Muscle layer of duodenum (tissue), 2 donors: ENCODE results near the gene WDR4.
"Not testable (repeated sequence)": the region's sequence is repeated elsewhere in the genome, so short reads cannot be mapped to it uniquely, and the experiment has no call there.

Experiments used
- H3K27ac ChIP-seq: one replicate; pipeline ENCODE4 v1.7.0; 2013; ENCODE audit warnings: mild to moderate bottlenecking, low read length
- H3K27me3 ChIP-seq: one replicate; pipeline ENCODE4 v1.7.0; 2013; ENCODE audit warnings: low read depth, mild to moderate bottlenecking, control low read depth, low read length
- H3K36me3 ChIP-seq, 2 donors: one replicate each; pipeline ENCODE4 v1.7.0; 2013; ENCODE audit warnings: low read length in 2 of 2, control low read depth in 1 of 2, mild to moderate bottlenecking in 1 of 2; ENCODE audit not compliant: insufficient read depth in 2 of 2, control insufficient read depth in 1 of 2
- H3K4me1 ChIP-seq, 2 donors: one replicate each; pipeline ENCODE4 v1.7.0; 2013; ENCODE audit warnings: low read length in 2 of 2, mild to moderate bottlenecking in 2 of 2, control low read depth in 1 of 2, moderate library complexity in 1 of 2; ENCODE audit not compliant: insufficient read depth in 2 of 2, control insufficient read depth in 1 of 2
- H3K4me3 ChIP-seq, 2 donors: one replicate each; pipeline ENCODE4 v1.7.0; 2013; ENCODE audit warnings: low read length in 2 of 2, low read depth in 1 of 2, mild to moderate bottlenecking in 1 of 2
- H3K9me3 ChIP-seq, 2 donors: one replicate each; pipeline ENCODE4 v1.7.0; 2013; ENCODE audit warnings: low read length in 2 of 2, control low read depth in 1 of 2, mild to moderate bottlenecking in 1 of 2; ENCODE audit not compliant: control insufficient read depth in 1 of 2
- donor health status: healthy.

Gene WDR4

DNA sequence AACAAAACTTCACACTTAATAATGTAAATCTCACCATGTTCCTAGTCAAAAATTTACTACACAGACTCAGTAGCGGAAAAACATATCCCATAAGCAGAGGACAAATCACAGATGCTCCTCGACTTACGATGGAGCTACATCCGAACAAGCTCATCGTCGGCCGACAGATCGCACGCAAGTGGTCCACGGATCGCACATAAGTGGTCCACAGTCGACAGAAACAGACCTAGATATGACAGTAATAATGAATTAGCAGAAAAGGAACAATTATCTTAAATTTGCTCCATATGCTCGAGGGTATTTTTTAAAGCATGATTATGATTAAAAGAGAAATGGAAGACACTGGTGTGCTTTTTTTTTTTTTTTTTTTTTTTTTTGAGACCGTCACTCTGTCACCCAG, 36.3 kb downstream of the WDR4 start:
- Histone ChIP-seq H3K27ac (no peak overlapping the region), H3K36me3 (peaks cover 31 to 61% of the 10 kb centered on the region in 2 donors), H3K4me1 (no peaks in the 10 kb centered on the region), H3K9me3 (no peaks in the 10 kb centered on the region), H3K4me3 (no peak overlapping the region), H3K27me3 (no peaks in the 10 kb centered on the region)

DNA sequence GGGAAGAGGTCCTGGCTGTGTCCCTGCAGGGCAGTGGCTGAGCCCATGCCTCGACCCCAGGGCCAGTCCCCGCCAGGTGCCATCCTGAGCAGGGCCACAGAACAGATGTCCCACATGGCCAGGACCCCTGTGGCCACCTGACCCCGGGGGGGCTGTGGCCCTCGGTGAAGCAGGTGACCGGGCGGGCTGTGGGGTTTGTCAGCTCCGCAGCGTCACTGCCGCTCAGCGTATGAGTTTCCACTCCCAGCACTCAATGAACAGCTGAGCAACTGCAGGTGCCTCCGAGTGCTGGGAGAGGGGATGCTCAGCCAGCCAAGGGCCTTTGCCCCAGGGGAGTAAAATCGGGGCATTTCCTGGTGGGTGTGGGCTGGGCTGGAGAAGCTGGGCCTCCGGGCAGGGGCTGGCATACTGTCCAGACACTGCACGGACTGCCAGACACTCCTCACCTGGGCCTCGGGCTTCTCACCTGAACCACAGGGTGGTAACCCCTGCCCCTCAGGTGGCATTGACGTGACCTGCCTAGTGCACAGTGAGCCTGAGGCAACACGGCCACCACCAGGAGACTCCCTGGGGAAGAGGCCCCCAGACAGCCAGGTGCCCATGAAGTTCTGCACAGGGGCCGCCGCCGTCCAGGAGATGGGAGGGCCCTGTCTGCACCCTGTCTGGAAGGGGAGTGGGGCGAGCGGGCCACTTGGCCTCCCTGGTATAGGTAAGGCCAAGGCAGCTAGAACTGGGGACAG, 37.3 kb downstream of the WDR4 start:
- H3K27ac ChIP-seq, H3K27me3 ChIP-seq, H3K4me3 ChIP-seq, H3K4me1 ChIP-seq, H3K9me3 ChIP-seq: not testable (repeated sequence)
- peaks cover 31 to 51% of the 10 kb centered on the region in 2 donors for H3K36me3 ChIP-seq

DNA sequence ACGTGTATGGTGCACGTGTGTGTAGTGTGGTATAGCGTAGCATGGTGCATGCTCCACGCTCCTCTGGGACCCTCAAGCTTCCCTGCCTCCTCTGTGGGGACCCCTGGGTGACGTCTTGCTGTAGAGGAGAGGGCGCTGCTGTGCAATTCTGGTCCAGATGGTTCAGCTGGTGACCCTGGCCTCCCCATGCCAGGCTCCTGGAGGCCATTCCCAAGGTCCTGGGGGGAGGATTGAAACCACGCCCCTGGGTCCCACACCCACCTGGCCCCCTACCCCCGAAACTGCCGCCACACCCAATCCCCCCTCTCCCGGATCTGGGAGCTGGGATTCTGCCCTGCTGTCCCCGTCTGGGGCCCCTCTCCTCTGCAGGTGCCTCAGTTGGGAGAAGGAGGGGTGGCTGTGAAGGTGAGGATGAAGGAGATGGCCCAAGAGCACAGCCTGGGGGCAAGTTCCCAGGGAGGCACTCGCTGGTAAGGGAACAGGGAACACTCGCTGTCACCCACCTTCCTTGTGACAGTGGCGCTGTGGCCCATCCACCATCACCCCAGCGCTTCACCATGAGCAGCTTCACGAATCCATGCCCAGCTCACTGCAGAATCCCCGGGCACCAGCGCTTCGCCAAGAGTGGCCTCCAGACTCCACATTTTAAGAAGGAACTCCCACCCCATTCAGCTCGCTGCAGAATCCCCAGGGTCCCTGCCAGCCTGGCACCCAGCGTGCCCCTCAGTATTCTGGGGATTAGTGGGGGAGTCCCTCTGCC, 38.0 kb downstream of the WDR4 start:
- no peaks in the 10 kb centered on the region for H3K9me3 ChIP-seq
- H3K27ac ChIP-seq = no peak overlapping the region
- peaks cover 31 to 47% of the 10 kb centered on the region in 2 donors for H3K36me3 ChIP-seq
- no peaks in the 10 kb centered on the region for H3K27me3 ChIP-seq
- no peaks in the 10 kb centered on the region for H3K4me1 ChIP-seq
- no peak overlapping the region for H3K4me3 ChIP-seq

DNA sequence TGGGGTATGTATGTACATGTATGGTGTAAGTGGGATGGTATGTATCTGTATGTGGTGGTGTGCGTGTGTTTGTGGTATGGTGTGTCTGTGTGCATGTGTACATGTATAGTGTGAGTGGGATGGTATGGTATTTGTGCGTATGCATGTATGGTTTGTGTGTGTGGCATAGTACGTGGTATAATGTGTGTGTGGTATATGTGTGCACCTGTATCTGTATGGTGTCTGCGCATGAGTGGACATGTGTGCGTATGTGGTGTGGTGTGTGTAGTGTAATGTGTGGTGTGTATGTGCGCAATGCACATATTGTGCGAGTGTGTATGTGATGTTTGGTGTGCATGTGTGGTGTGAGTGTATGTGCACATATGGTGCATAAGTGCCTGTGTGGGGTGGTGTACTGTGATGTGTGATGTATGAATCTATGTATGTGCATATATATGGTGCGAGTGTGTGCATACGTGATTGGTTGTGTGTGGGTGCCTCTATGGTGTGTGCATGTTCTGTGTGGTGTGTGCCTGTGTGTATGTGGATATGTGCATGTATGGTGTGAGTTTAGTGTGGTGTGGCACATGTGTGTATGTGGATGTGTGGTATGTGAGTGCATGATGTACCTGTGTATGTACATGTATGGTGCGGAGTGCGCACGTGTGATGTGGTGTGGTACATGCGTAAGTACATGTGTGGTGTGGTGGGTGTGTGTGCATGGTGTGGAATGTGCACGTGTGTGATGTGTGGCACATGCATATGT, 38.8 kb downstream of the WDR4 start:
- Histone ChIP-seq H3K4me3 (no peak overlapping the region), H3K9me3 (no peaks in the 10 kb centered on the region), H3K36me3 (peaks cover 30 to 41% of the 10 kb centered on the region in 2 donors), H3K27me3 (no peaks in the 10 kb centered on the region), H3K4me1 (no peaks in the 10 kb centered on the region), H3K27ac (no peak overlapping the region)

DNA sequence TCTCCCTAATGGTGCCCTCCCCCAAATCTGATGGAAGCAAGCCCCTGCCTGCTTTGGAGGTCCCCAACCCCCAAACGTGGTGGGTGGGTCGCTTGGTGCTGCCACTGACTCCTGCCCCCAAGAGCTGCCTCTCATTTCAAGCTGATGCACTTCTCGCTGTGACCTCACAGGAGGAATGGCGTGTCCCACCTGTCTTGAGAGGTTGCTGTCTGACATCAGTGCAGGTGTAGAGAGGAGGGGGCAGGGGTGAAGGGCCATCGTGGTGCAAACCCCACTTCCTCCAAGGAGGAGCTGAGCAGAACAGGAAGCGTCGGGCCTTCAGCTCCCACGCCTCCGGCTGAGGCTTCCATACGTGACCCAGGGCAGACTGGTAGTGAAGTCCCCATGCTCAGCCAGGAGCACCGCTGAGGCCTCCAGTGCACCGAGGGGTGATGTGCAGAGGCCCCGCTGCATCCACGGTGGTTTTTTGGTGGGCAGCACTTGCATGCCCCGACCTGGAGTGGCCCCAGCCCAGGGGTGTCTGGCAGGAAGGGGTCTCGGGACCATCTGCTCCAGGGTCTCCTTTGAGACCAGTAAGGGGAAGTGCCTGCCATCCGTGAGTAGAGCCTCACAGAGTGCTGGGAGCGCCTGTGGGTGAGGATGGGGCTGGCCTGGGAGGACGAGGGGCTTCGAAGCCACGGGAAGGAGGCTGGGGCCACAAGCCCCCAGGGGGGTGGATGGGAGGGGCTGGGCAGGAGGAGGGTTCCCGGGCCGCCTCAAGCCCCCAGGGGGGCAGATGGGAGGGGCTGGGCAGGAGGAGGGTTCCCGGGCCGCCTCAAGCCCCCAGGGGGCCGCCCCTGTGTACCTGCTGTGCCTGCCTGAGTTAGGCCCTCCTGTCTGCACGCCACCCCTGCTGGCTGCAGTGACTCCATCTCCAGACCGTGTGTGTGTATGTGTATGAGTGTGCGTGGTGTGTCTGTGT, 39.8 kb downstream of the WDR4 start:
- Histone ChIP-seq H3K36me3 (peaks cover 28 to 32% of the 10 kb centered on the region in 2 donors), H3K4me3 (no peak overlapping the region), H3K9me3 (no peaks in the 10 kb centered on the region)

DNA sequence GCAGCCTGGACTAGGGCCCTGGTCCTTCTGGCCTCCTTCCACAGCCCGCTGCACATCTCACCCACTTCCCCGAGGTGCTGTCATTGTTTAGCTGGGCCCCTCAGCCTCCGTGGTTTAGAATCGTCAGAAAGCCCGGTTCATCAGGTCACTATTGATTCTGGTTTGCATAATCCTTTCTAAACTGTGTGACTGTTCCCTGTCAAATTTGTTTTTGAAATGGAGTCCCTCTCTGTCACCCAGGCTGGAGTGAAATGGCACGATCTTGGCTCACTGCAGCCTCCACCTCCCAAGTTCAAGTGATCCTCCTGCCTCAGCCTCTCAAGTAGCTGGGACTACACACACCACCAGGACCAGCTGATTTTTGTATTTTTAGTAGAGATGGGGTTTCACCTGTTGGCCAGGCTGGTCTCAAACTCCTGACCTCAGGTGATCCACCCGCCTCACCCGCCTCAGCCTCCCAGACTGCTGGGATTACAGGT, 41.1 kb downstream of the WDR4 start:
- not testable (repeated sequence) for H3K4me3 ChIP-seq, H3K27me3 ChIP-seq, H3K4me1 ChIP-seq, H3K9me3 ChIP-seq, H3K27ac ChIP-seq
- H3K36me3 ChIP-seq = peaks cover 22 to 30% of the 10 kb centered on the region in 2 donors

More for the DNA sequence above, 39.8 kb downstream of the WDR4 start:
- Histone ChIP-seq H3K4me1 (no peaks in the 10 kb centered on the region), H3K27ac (no peak overlapping the region), H3K27me3 (no peaks in the 10 kb centered on the region)

DNA sequence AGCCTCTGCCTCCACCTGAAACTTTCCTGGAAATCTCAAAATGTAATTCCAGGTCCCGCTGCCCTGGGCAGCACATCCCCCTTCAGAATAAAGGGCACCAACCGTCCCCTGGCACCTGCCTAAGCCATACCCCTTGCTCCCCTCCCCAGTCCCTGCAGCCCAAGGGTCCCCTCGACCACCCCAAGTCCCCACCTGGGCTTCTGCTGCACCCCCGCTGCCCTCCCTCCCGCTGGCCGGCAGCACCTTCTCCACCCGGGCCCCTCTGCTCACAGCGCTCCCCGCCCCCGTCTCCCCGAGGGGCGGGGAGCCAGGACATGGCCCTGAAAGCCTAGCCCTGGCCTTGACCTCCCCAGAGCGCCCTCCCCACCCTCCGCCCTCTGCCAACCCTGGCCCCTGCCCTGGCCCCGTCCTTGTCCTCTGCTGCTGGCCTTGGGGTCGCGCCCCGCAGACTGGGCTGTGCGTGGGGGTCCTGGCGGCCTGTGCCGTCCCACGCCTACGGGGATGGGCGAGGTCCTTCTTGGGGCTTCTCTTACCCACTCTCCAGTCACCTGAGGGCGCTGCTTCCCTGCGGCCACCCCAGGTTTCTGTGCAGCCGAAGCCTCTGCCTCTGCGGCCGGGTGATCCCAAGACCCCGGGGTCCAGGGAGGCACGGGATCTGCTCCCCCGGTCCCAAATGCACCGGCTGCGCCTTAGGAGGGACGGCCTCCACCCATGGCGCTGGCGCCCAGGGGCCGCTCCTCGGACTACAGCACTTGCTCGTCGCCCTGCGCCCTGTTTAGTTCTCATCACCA, 41.7 kb downstream of the WDR4 start:
- no peaks in the 10 kb centered on the region for H3K4me1 ChIP-seq
- H3K9me3 ChIP-seq = no peaks in the 10 kb centered on the region
- no peaks in the 10 kb centered on the region for H3K27me3 ChIP-seq
- H3K4me3 ChIP-seq = no peak overlapping the region
- peaks cover 16 to 28% of the 10 kb centered on the region in 2 donors for H3K36me3 ChIP-seq
- H3K27ac ChIP-seq = no peak overlapping the region

DNA sequence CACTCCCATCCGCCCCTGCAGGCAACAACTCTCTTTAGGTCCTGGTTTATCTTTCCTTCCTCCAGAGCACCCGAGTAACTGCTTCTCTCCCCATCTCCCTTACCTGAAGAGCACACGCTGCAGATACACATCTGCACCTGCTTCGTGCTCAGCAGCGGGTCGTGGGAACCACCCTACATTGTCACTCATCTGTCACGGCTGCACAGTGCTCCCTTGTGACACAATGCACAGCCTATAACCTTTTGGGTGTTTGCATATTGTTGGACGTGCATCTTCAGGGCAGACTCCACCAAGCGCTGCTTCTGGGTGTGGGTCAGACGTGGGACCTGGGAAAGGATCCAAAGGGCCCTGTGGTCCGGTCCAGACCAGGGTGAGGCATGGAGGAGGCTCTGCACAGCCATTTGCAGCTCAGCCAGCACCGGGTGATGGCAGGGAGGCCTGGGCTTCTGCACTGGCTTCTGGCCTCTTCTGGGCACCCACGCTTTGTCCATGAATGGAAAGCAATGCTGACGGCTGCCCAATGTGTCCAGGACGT, 42.5 kb downstream of the WDR4 start:
- Histone ChIP-seq H3K9me3 (no peaks in the 10 kb centered on the region), H3K36me3 (peaks cover 15 to 21% of the 10 kb centered on the region in 2 donors), H3K27me3 (peaks cover 1% of the 10 kb centered on the region), H3K27ac (no peak overlapping the region), H3K4me3 (no peak overlapping the region), H3K4me1 (no peaks in the 10 kb centered on the region)

DNA sequence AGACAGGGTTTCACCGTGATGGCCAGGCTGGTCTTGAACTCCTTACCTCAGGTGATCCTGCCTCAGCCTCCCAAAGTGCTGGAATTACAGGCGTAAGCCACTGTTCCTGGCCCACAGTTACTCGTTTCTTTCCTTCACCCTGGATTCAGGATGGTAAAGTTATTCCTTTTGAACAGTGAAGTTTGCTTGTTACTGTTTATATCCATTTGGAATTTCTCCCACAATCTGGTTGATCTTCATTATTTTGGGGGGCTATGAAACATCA, 43.0 kb downstream of the WDR4 start:
- H3K36me3 ChIP-seq = peaks cover 15 to 16% of the 10 kb centered on the region in 2 donors
- H3K27ac ChIP-seq = no peak overlapping the region
- no peaks in the 10 kb centered on the region for H3K4me1 ChIP-seq
- H3K4me3 ChIP-seq = no peak overlapping the region
- no peaks in the 10 kb centered on the region for H3K9me3 ChIP-seq
- peaks cover 4% of the 10 kb centered on the region for H3K27me3 ChIP-seq
